Cardiac muscle cell (in vitro differentiated cells and primary cell): ENCODE measurements around the gene GLB1L. TPM values are rescaled to one million over a fixed set of nuclear protein-coding genes. Genes with fewer than 3 reads are reported as not detected.

Source experiments
- DNase-seq, 2 donors: peaks; one replicate each; pipeline versions ENCODE4 v3.0.0 to v3.0.0-alpha.2; 2010 to 2017; ENCODE audit warnings: low read depth in 1 of 2, low spot score in 1 of 2
- H3K27ac ChIP-seq: fragments of 200-600 bp; sonication (generic); 2 replicates; pipeline ENCODE4 v1.5.1; 2016
- H3K27me3 ChIP-seq: fragments of 200-600 bp; sonication (generic); 2 replicates; pipeline ENCODE4 v1.6.0; 2016; ENCODE audit warnings: control low read depth
- H3K36me3 ChIP-seq: fragments of 200-600 bp; sonication (generic); 2 replicates; pipeline ENCODE4 v1.5.1; 2016; ENCODE audit warnings: control low read depth
- H3K4me1 ChIP-seq: fragments of 200-600 bp; sonication (generic); 2 replicates; pipeline ENCODE4 v1.8.1; 2017; ENCODE audit warnings: low read depth, mild to moderate bottlenecking, mixed run types
- H3K4me3 ChIP-seq: fragments of 200-600 bp; sonication (generic); 2 replicates; pipeline ENCODE4 v1.5.1; 2016; ENCODE audit warnings: mild to moderate bottlenecking
- H3K9me3 ChIP-seq: fragments of 200-600 bp; sonication (generic); 2 replicates; pipeline ENCODE4 v1.5.1; 2017; ENCODE audit warnings: low read depth, mild to moderate bottlenecking, control low read depth
- polyA plus RNA-seq: library from polyadenylated mRNA; unstranded; fragments of >200 nt; fragmentation: Nextera tagmentation; extraction: Ambion mirVana; gene quantifications from 2 replicates; pipeline ENCODE4 v1.2.1, GENCODE V29; 2016
- total RNA-seq: library from RNA; depleted of rRNA; stranded (reverse); fragments of >200 nt; gene quantifications from 2 replicates; pipeline ENCODE4 v1.2.3, GENCODE V29; 2016
- TF ChIP-seq, protein P1 (sequence below): IDR thresholded peaks from 2 replicates; pipeline ENCODE4 v1.5.1; 2012; ENCODE audit warnings: low read depth, mild to moderate bottlenecking, low read length

Gene GLB1L
- total and polyA plus RNA-seq, 2 experiments from 2014 or later, result 3.3 to 10.4 TPM

DNA sequence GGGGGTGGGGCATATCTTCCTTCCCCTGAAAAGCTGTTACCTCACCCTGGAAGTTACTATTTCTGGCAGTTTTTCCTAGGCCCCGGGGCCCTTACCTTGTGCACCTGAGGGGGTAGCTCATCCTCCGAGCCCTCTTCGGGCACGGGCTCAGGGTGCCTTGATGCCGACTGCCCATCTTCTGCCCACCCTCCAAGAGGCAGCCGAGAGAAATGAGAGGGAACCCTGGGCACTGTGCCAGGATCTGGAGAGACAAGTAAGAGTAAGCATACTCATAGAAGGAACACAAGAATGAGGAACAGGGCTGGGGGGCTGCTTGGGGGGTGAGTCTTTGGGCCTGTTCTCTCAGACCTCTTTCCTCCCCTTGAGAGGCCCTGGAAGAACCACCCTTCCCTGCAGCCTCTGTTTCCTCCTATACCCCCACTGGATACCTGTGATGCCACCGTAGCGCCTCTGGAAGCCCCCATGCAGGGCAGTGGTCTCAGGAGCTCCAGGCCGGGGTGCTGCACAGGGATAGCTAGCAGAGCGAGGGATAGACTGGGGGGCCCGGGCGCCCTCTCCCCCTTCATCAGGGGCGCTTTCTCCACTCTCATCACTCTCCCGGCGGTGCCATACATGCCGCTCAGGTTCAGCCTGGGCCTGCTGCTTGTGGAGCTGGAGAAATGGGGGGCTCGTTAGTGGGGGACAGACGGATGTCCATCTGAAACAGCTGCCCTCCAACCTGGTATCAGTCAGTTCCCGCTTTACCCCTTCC, 24.4 kb downstream of the GLB1L start:
- TF ChIP-seq, protein P1, sequence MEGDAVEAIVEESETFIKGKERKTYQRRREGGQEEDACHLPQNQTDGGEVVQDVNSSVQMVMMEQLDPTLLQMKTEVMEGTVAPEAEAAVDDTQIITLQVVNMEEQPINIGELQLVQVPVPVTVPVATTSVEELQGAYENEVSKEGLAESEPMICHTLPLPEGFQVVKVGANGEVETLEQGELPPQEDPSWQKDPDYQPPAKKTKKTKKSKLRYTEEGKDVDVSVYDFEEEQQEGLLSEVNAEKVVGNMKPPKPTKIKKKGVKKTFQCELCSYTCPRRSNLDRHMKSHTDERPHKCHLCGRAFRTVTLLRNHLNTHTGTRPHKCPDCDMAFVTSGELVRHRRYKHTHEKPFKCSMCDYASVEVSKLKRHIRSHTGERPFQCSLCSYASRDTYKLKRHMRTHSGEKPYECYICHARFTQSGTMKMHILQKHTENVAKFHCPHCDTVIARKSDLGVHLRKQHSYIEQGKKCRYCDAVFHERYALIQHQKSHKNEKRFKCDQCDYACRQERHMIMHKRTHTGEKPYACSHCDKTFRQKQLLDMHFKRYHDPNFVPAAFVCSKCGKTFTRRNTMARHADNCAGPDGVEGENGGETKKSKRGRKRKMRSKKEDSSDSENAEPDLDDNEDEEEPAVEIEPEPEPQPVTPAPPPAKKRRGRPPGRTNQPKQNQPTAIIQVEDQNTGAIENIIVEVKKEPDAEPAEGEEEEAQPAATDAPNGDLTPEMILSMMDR, result no peak
- Histone ChIP-seq H3K4me3 (no peak overlapping the region), H3K4me1 (peaks cover 12% of the 10 kb centered on the region), H3K36me3 (peaks cover 56% of the 10 kb centered on the region), H3K9me3 (no peaks in the 10 kb centered on the region), H3K27ac (no peak overlapping the region), H3K27me3 (no peaks in the 10 kb centered on the region)
- no peak for DNase-seq

DNA sequence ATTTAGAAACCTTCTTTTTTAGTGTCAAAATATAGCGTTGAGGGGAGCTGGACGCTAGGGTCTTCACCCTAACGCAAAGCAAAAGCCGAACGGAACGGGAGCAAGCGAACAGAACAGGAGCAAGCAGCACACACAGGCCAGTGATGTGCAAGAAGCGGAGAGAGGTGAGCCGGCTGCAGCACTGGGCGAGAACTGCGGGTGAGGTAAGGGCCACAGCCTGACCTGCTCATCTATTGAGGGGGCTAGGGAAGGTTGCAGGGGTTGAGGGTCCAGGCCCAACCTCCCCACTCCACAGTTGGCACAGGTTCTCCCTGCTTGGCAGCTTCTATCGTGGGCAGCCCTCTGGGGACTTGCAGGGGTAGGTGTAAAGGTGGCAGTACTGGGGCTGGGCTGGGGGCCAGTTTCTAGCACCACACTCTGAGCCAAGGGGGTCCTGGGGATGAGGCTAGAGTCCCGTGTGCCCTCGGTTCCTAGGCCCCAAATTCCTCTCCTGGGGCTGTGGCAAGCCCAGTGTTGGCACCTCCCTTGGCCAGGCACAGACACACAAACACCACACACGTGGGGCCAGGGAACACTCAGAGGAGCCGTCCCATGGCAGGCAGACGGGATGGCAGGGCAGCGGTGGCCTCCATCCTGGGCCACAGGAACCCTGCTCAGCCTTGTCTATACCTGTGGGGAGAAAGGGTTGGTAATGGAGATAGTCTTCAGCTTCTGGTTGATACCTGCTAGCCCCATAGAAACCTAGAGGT, 25.3 kb downstream of the GLB1L start:
- Histone ChIP-seq H3K4me1 (peaks cover 12% of the 10 kb centered on the region), H3K27ac (no peak overlapping the region), H3K27me3 (no peaks in the 10 kb centered on the region), H3K4me3 (no peak overlapping the region), H3K9me3 (no peaks in the 10 kb centered on the region), H3K36me3 (peaks cover 50% of the 10 kb centered on the region)
- DNase-seq, result no peak
- TF ChIP-seq, protein P1, result no peak

DNA sequence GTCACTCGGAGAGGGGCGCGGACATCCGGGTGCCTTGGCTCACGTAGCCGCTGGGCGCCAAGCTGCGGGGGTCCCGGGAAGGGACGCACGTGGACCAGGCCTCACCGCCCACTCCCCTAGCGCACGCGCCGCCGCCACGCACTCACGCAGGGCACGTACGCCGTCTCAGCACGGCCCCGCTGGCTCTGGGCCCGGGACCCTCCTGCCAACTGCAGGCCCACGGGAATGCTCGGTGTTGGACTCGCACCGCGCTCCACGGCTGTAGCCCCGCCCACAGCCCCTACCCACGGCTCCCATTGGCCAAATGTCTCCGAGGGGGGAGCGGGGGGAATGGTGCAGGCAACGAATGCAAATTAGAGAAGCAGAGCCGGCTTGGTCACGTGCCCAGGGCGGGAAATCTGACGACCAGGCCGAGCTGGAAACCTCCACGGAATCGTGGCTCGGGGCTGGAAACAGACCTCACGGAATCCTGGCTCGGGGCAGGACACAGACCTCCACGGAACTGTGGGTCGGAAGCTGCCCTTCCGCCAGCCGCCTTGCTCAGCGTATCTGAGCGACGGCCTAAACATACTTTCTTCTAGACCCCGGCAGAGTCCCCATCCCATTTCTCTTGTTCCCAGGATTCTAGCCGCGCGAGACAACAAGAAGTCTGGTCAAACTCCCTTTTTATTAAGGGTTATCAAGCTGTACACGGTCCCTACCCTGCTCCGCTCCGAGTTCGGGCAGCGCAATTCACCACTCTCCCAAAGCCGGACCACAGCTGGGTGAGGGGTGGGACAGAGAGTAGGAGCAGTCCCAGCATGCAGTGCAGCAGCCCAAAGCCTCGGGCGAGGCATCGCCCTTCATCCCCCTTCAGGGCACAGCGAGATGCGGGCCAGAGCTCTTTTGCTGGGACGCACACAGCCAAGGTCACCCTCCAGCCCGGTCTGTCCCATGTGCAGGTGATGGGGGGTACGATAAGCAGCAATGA, 26.2 kb downstream of the GLB1L start, which contains the start of gene ABCB6:
TSS of gene ABCB6 (minus strand) at position 227 of the 970 bp plus-strand sequence. CDS start 285 bp downstream, outside the sequence.
- peaks cover 12% of the 10 kb centered on the region for H3K4me1 ChIP-seq
- peak; percentile 93 to 98 for DNase-seq
- H3K36me3 ChIP-seq, result peaks cover 40% of the 10 kb centered on the region
- peak within 1 kb of the TSS; percentile 34 for H3K4me3 ChIP-seq
- TF ChIP-seq, protein P1, result no peak
- H3K27ac ChIP-seq, result peak within 1 kb of the TSS; percentile 80
- H3K9me3 ChIP-seq, result no peaks in the 10 kb centered on the region
- H3K27me3 ChIP-seq, result no peaks in the 10 kb centered on the region

DNA sequence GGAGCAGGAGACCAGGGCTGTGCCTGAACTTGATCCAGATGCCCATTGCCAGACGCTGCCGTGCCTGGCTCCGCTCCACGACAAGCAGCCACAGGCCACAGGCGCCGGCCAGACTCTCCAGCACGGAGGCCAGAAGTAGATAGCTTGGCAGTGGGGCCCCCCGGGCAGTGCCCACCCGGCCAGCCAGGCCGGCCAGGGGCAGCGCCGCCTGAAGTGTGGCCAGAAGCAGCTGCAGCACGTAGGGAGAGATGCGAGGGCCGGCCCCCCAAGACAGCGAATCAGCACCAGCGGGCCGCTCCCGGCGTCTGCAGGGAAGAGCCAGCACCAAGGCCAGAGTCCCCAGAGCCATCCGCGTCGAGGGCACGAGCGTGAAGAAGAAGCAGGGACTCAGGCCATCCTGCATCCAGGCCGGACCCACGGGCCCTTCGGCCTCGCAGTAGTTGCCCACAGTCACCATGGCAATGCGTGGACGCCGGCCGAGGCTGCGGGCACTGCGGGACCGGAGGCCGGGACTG, 27.0 kb downstream of the GLB1L start:
- H3K27ac ChIP-seq, result peak overlapping the region; percentile 80
- H3K36me3 ChIP-seq, result peaks cover 33% of the 10 kb centered on the region
- TF ChIP-seq, protein P1, result no peak

DNA sequence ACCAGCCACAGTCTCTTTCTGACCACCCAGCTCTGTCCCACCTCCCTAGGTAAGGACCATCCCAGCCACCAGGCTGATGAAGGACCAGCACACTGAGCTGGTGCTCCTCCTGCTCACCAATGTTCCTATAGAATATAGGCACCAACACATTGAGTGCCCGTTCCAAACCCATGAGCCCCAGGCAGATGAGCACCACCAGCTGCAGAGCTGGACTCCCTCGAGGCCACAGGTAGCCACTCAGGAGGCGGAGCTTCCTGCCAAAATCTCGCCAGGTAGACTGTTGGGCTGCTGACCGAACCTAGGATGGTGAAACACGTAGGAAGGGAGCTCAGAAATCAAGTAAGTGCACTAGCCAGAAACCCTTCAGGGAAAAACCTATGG, 28.7 kb downstream of the GLB1L start:
- peaks cover 12% of the 10 kb centered on the region for H3K4me1 ChIP-seq
- no peaks in the 10 kb centered on the region for H3K27me3 ChIP-seq
- TF ChIP-seq, protein P1, result no peak
- no peak overlapping the region for H3K4me3 ChIP-seq
- H3K9me3 ChIP-seq, result no peaks in the 10 kb centered on the region
- no peak overlapping the region for H3K27ac ChIP-seq
- no peak for DNase-seq
- H3K36me3 ChIP-seq, result peaks cover 18% of the 10 kb centered on the region

More for the DNA sequence above, 27.0 kb downstream of the GLB1L start:
- Histone ChIP-seq H3K4me1 (peaks cover 12% of the 10 kb centered on the region), H3K9me3 (no peaks in the 10 kb centered on the region), H3K4me3 (peak overlapping the region; percentile 34), H3K27me3 (no peaks in the 10 kb centered on the region)
- peak; percentile 81 to 90 for DNase-seq
